Caco-2 (cell line): ENCODE results near the gene PVRIG. TPM values are rescaled to one million over a fixed set of nuclear protein-coding genes. Genes with fewer than 3 reads are reported as not detected.
"Not testable (repeated sequence)": the region's sequence is repeated elsewhere in the genome, so short reads cannot be mapped to it uniquely, and the experiment has no call there.

ENCODE experiments used
- BruUV-seq: library from RNA; stranded (reverse); fragments of 400-500 nt; replicated peaks from 2 replicates; lab custom pipeline; 2021; lab: Mats Ljungman, UMichigan
- CTCF ChIA-PET: fragments of 300-600 bp; sonication (Branson Sonifier 250); formaldehyde crosslinking; loops from one replicate; lab custom pipeline; 2022; ENCODE audit warnings: antibody characterized with exemption; lab: Charles Lee
- POLR2A ChIA-PET: fragments of 300-600 bp; sonication (Branson Sonifier 250); formaldehyde crosslinking; loops from one replicate; lab custom pipeline; 2022; ENCODE audit warnings: antibody characterized with exemption; lab: Charles Lee
- DNase-seq, 2 experiments: peaks; one replicate each; pipeline versions ENCODE4 v3.0.0 to v3.0.0-alpha.2; 2020 to 2022
- H3K27me3 ChIP-seq: replicated peaks from 2 replicates; pipeline ENCODE4 v1.6.0; 2011; ENCODE audit warnings: low read length; ENCODE audit not compliant: control insufficient read depth, insufficient read depth
- H3K36me3 ChIP-seq: 2 replicates; pipeline ENCODE4 v1.5.1; 2011; ENCODE audit warnings: low read length; ENCODE audit not compliant: control insufficient read depth, insufficient read depth
- H3K4me1 ChIP-seq: fragments of 250-450 bp; sonication (Bioruptor Pico); 2 replicates; pipeline ENCODE4 v1.5.1; 2020; ENCODE audit warnings: mild to moderate bottlenecking
- H3K4me3 ChIP-seq: 2 replicates; pipeline ENCODE4 v1.5.1; 2011; ENCODE audit warnings: low read depth, mild to moderate bottlenecking, control low read depth, low read length
- H3K9me3 ChIP-seq: fragments of 250-450 bp; sonication (Bioruptor Pico); 2 replicates; pipeline ENCODE4 v1.5.1; 2020; ENCODE audit warnings: mild to moderate bottlenecking, moderate library complexity
- H3K27ac Mint-ChIP-seq: one replicate; pipeline ENCODE4 v1.8.0; 2022; ENCODE audit warnings: mixed read lengths; ENCODE audit not compliant: unreplicated experiment
- H3K27me3 Mint-ChIP-seq: one replicate; pipeline ENCODE4 v1.8.0; 2022; ENCODE audit warnings: mixed read lengths; ENCODE audit not compliant: insufficient read depth, unreplicated experiment
- H3K36me3 Mint-ChIP-seq: one replicate; pipeline ENCODE4 v1.8.0; 2022; ENCODE audit warnings: mild to moderate bottlenecking, mixed read lengths; ENCODE audit not compliant: insufficient read depth, unreplicated experiment
- H3K4me1 Mint-ChIP-seq: one replicate; pipeline ENCODE4 v1.8.0; 2022; ENCODE audit warnings: low read depth, mixed read lengths; ENCODE audit not compliant: unreplicated experiment
- H3K4me3 Mint-ChIP-seq: one replicate; pipeline ENCODE4 v1.8.0; 2022; ENCODE audit warnings: mild to moderate bottlenecking, moderate library complexity, mixed read lengths; ENCODE audit not compliant: unreplicated experiment
- H3K9me3 Mint-ChIP-seq: one replicate; pipeline ENCODE4 v1.8.0; 2022; ENCODE audit warnings: mixed read lengths; ENCODE audit not compliant: unreplicated experiment
- CTCF ChIP-seq, 2 experiments: fragments of 200-600 bp in 1 of 2; IDR thresholded peaks; 1 replicate in 1 of 2; 2 replicates in 1 of 2; pipeline versions ENCODE4 v1.5.1 to v1.8.0; 2011 to 2022; ENCODE audit warnings: antibody characterized with exemption in 1 of 2, control low read depth in 1 of 2, inconsistent platforms in 1 of 2, low read depth in 1 of 2, low read length in 1 of 2, mild to moderate bottlenecking in 1 of 2, moderate library complexity in 1 of 2; ENCODE audit not compliant: insufficient read depth in 1 of 2, severe bottlenecking in 1 of 2, unreplicated experiment in 1 of 2
- intact Hi-C: fragments of 100-400 bp; cut with micrococcal nuclease; formaldehyde crosslinking; loops from one replicate; pipeline ENCODE4 v1.10.0; 2022; ENCODE audit not compliant: unreplicated experiment
- total RNA-seq: library from RNA; stranded (reverse); gene quantifications from 2 replicates; pipeline ENCODE4 v1.2.3, GENCODE V29; 2022

Gene PVRIG
- total RNA-seq, 1 experiment from 2014 or later: not detected

- intact Hi-C loops: loop anchor here (2.0 to 5.0 kb wide), 2 partner anchors 21 to 68 kb away; no protein-coding TSS in a partner anchor
- not testable (repeated sequence) for H3K36me3 ChIP-seq, H3K27me3 ChIP-seq, H3K9me3 ChIP-seq, H3K27me3 Mint-ChIP-seq, H3K9me3 Mint-ChIP-seq
- ChIA-PET CTCF (interaction anchor here (0.6 to 1.8 kb wide), 2 partner anchors 23 to 364 kb away, joined by 4 to 10 read pairs; no protein-coding TSS in a partner anchor), POLR2A (interaction anchor here (0.6 kb wide), 1 partner anchor 98 kb away, joined by 3 read pairs; no protein-coding TSS in a partner anchor)
- TF ChIP-seq CTCF (IDR thresholded peaks at IDR 0.05; ENCODE audit: insufficient read depth in 1 of 2, low read depth in 1 of 2, low read length in 1 of 2, severe bottlenecking in 1 of 2, unreplicated experiment in 1 of 2): peak; percentile 6 to 19
- H3K4me3 ChIP-seq: peak overlapping the region; percentile 9
- H3K4me3 Mint-ChIP-seq: peak overlapping the region; percentile 69
- H3K4me1 Mint-ChIP-seq: peaks cover 24% of the 10 kb centered on the region
- peak overlapping the region; percentile 92 for H3K27ac Mint-ChIP-seq
- peaks cover 33% of the 10 kb centered on the region for H3K4me1 ChIP-seq
- peak; percentile 92 to 96 for DNase-seq
- BruUV-seq: TSS peak; percentile 70
- peaks cover 31% of the 10 kb centered on the region for H3K36me3 Mint-ChIP-seq
These were observed 49.7 kb downstream of the PVRIG start for GRCh38 chr7:100269306-100270045.

- H3K36me3 ChIP-seq, H3K9me3 Mint-ChIP-seq, H3K27me3 Mint-ChIP-seq, H3K9me3 ChIP-seq, POLR2A ChIA-PET, intact Hi-C loops, H3K27me3 ChIP-seq: not testable (repeated sequence)
- peak overlapping the region; percentile 69 for H3K4me3 Mint-ChIP-seq
- peak overlapping the region; percentile 92 for H3K27ac Mint-ChIP-seq
- Histone ChIP-seq H3K4me3 (peak overlapping the region; percentile 62), H3K4me1 (peaks cover 30% of the 10 kb centered on the region)
- DNase-seq: peak in 1 of 2 experiments; percentile 62
- CTCF ChIA-PET: interaction anchor here (0.6 to 1.8 kb wide), 3 partner anchors 24 to 363 kb away, joined by 3 to 10 read pairs (median 4); partner anchors contain the start of gene GPC2
- BruUV-seq: TSS peak; percentile 87
- TF ChIP-seq CTCF (IDR thresholded peaks at IDR 0.05; ENCODE audit: insufficient read depth in 1 of 2, low read depth in 1 of 2, low read length in 1 of 2, severe bottlenecking in 1 of 2, unreplicated experiment in 1 of 2): peak in 1 of 2 experiments; percentile 11
- peaks cover 24% of the 10 kb centered on the region for H3K4me1 Mint-ChIP-seq
- H3K36me3 Mint-ChIP-seq: peaks cover 31% of the 10 kb centered on the region
These were observed 50.5 kb downstream of the PVRIG start for GRCh38 chr7:100270046-100270918.

Other genes with a start within 250 kb of the PVRIG start
- gene AZGP1, start 243.9 kb upstream of the PVRIG start, total RNA-seq: not detected in 2 replicates
- gene ZKSCAN1, start 204.4 kb upstream of the PVRIG start, total RNA-seq: 44.8 and 47.5 TPM in 2 replicates
- 15.2 and 16.7 TPM in 2 replicates for gene ZSCAN21, start 170.2 kb upstream of the PVRIG start, total RNA-seq
- 37.8 and 41.1 TPM in 2 replicates for gene ZNF3, start 138.2 kb upstream of the PVRIG start, total RNA-seq
- 142 and 150 TPM in 2 replicates for gene COPS6, start 131.0 kb upstream of the PVRIG start, total RNA-seq
- 227 and 240 TPM in 2 replicates for gene MCM7, start 118.6 kb upstream of the PVRIG start, total RNA-seq
- gene AP4M1, start 118.3 kb upstream of the PVRIG start, total RNA-seq: 14.9 and 16.2 TPM in 2 replicates
- gene TAF6, start 100.6 kb upstream of the PVRIG start, total RNA-seq: 81.1 and 81.2 TPM in 2 replicates
- gene CNPY4, start 100.3 kb upstream of the PVRIG start, total RNA-seq: 8.8 and 10.1 TPM in 2 replicates
- 3.2 and 3.7 TPM in 2 replicates for gene MBLAC1, start 93.0 kb upstream of the PVRIG start, total RNA-seq
- gene LAMTOR4, start 71.0 kb upstream of the PVRIG start, total RNA-seq: 107 and 110 TPM in 2 replicates
- 23.2 and 23.5 TPM in 2 replicates for gene TRAPPC14, start 61.2 kb upstream of the PVRIG start, total RNA-seq
- gene GAL3ST4, start 51.3 kb upstream of the PVRIG start, total RNA-seq: 0.56 and 0.88 TPM in 2 replicates
- 5.0 and 9.7 TPM in 2 replicates for gene GPC2, start 42.6 kb upstream of the PVRIG start, total RNA-seq
- 1.3 TPM in 2 replicates for gene STAG3, start 42.0 kb upstream of the PVRIG start, total RNA-seq
- not detected in 2 replicates for gene SPDYE3, start 87.8 kb downstream of the PVRIG start, total RNA-seq
- 53.4 and 58.9 TPM in 2 replicates for gene PILRB, start 138.2 kb downstream of the PVRIG start, total RNA-seq
- gene PILRA, start 153.5 kb downstream of the PVRIG start, total RNA-seq: 0.68 TPM in 1 of 2 replicates, not detected in the other
- gene ZCWPW1, start 208.8 kb downstream of the PVRIG start, total RNA-seq: 3.4 and 4.4 TPM in 2 replicates
- 41.0 and 43.3 TPM in 2 replicates for gene MEPCE, start 209.9 kb downstream of the PVRIG start, total RNA-seq
- gene PPP1R35, start 216.5 kb downstream of the PVRIG start, total RNA-seq: 38.3 and 39.5 TPM in 2 replicates
- 0.41 and 0.84 TPM in 2 replicates for gene SPACDR, start 244.3 kb downstream of the PVRIG start, total RNA-seq